ENCODE data around the gene SOWAHC. TPM values are rescaled to one million over a fixed set of nuclear protein-coding genes. Genes with fewer than 3 reads are reported as not detected.

SOWAHC gene
- total and polyA plus RNA-seq, 4 experiments from 2014 or later = 0.37 to 1.5 (median 1.1) TPM

DNA sequence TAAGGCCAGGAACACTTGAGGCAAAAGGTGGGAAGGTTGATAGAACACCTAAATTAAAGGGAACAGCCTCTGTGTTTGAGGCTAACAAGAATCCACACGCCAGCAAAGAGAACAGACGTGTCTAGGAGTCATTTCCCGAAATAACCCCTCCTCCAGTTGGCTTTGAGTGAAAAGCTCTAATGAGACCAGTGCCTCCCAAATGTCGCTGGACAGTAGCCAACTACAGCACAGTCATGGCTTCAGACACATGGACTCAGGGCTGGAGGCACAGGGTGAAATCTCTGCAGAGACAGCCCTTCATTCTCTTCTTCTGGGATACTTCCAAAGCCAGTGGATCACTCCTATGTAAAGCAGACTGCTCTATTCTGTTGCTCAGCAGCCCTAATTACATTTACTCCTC, 49.6 kb downstream of the SOWAHC start:
- Histone ChIP-seq H3K9me3 (ENCODE audit: control insufficient read depth in 1 of 2, low read length in 2 of 2) (no peaks in the 10 kb centered on the region), H3K27ac (ENCODE audit: low read depth, low read length) (no peak overlapping the region), H3K4me3 (ENCODE audit: low read length in 2 of 2) (no peak overlapping the region), H3K27me3 (ENCODE audit: insufficient read depth, low read length) (no peaks in the 10 kb centered on the region), H3K4me1 (ENCODE audit: insufficient read depth, low read length) (no peaks in the 10 kb centered on the region), H3K36me3 (ENCODE audit: insufficient read depth, low read length) (no peaks in the 10 kb centered on the region)
- H3K27me3 Mint-ChIP-seq = peaks cover 7 to 21% of the 10 kb centered on the region in 2 donors
- no peak for DNase-seq
- intact Hi-C loops (cut with micrococcal nuclease) = no loop called here
- no peaks in the 10 kb centered on the region for H3K36me3 Mint-ChIP-seq
- no peak overlapping the region for H3K27ac Mint-ChIP-seq
- no peaks in the 10 kb centered on the region for H3K4me1 Mint-ChIP-seq
- POLR2A ChIA-PET (ENCODE audit: partially characterized antibody) = no interaction called here
- CTCF ChIA-PET (ENCODE audit: partially characterized antibody) = no interaction called here
- H3K4me3 Mint-ChIP-seq = no peak overlapping the region
- H3K9me3 Mint-ChIP-seq = no peaks in the 10 kb centered on the region

- intact Hi-C loops (cut with micrococcal nuclease) = no loop called here
- no peak for DNase-seq
- H3K27ac ChIP-seq (ENCODE audit: low read depth, low read length) = no peak overlapping the region
- no peaks in the 10 kb centered on the region for H3K4me1 ChIP-seq (ENCODE audit: insufficient read depth, low read length)
- ChIA-PET CTCF (ENCODE audit: partially characterized antibody) (no interaction called here), POLR2A (ENCODE audit: partially characterized antibody) (no interaction called here)
- H3K27me3 Mint-ChIP-seq = peaks cover 10 to 21% of the 10 kb centered on the region in 2 donors
- H3K9me3 Mint-ChIP-seq = no peaks in the 10 kb centered on the region
- H3K4me3 ChIP-seq (ENCODE audit: low read length in 2 of 2) = no peak overlapping the region
- H3K27ac Mint-ChIP-seq = no peak overlapping the region
- no peaks in the 10 kb centered on the region for H3K27me3 ChIP-seq (ENCODE audit: insufficient read depth, low read length)
- H3K4me1 Mint-ChIP-seq = no peaks in the 10 kb centered on the region
- H3K4me3 Mint-ChIP-seq = no peak overlapping the region
- no peaks in the 10 kb centered on the region for H3K36me3 Mint-ChIP-seq
- no peaks in the 10 kb centered on the region for H3K9me3 ChIP-seq (ENCODE audit: control insufficient read depth in 1 of 2, low read length in 2 of 2)
- no peaks in the 10 kb centered on the region for H3K36me3 ChIP-seq (ENCODE audit: insufficient read depth, low read length)
Observed at GRCh38 chr2:109666466-109666865, 52.3 kb downstream of the SOWAHC start.

Other genes with a start within 250 kb of the SOWAHC start
- gene SEPTIN10, start 398 bp upstream of the SOWAHC start, total RNA-seq = 1 to 10 TPM; 5.1 to 5.7 TPM
- 1 to 10 TPM; 2.5 to 3.3 TPM for gene SEPTIN10, start 398 bp upstream of the SOWAHC start, polyA plus RNA-seq
- 10 to 100 TPM; 71.8 to 72.5 TPM for gene RGPD5, start 179.9 kb downstream of the SOWAHC start, total RNA-seq
- 1 to 10 TPM; 2.2 to 3.7 TPM for gene RGPD5, start 179.9 kb downstream of the SOWAHC start, polyA plus RNA-seq

All from CD4-positive, alpha-beta memory T cell (primary cell).